Measurements from ENCODE around the gene EXOG.
"Not testable (repeated sequence)": the region's sequence is repeated elsewhere in the genome, so short reads cannot be mapped to it uniquely, and the experiment has no call there.

Gene EXOG

GRCh38 chr3:38563886-38564270 is 67.7 kb downstream of the EXOG start:
- no peak for DNase-seq (ENCODE audit: low read depth)

DNA sequence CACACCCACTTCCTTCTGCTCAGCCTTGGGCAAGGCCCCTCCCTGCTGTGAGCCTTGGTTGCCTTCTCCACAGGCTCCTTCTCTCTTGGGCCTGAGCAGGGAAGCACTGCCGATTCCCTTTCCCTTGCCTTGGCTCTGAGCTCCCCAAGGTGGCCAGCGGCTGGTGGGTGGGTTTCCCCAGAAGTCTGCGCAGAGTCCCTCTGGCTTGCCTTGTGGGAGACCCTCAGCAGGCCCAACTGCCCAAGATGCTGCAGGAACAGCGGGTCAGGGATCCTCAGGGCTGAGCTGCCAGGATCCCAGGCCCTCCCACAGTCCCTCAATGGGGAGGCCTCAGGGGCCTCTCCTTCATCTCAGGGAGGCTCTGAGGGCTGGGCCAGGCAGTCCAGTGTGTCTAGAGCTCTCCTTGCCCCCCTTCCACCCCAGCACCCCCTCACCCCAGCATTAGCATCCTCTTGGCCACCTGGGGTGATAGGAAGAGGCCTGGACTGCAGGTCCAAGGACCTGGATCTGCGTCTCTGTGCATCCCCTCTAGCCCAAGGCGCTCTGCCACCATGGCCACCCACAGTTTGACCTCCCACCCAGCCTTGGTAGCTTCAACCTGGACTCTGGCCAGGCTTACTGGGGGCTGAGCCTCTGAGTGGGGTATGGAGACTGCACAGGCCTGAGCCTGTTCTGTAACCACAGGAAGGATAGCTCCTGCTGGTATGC is 68.6 kb downstream of the EXOG start:
- DNase-seq (ENCODE audit: low read depth): no peak

GRCh38 chr3:38565339-38566214 is 69.4 kb downstream of the EXOG start:
- no peak for DNase-seq (ENCODE audit: low read depth)

DNA sequence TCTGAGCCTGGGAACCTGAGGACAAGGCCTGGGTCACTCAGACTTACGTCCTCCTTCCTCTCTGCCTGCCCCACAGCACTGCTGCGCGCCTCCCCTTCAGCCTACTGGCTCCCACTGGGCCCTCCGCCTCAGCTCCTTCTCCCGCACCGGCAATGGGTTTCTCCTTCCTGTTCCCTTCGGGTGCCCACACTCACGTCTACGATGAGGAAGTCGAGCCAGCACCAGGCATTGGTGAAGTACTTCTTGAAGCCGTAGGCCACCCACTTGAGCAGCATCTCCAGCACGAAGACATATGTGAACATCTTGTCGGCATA is 70.0 kb downstream of the EXOG start:
- DNase-seq (ENCODE audit: low read depth): no peak

DNA sequence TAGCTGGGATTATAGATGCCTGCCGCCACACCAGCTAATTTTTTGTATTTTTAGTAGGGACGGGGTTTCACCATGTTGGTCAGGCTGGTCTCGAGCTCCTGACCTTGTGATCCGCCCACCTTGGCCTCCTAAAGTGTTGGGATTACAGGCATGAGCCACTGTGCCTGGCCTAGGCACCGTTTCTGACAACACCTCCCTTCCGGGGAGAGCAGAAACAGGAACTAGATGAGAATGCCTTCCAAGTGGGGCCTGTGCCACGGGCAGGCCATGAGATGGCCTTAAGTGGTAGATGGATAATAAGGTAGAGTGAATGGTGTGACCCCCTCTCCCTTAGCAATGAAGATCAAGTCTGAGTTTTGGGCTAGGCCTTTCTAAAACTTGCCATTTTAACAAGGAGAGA is 70.7 kb downstream of the EXOG start:
- DNase-seq (ENCODE audit: low read depth): not testable (repeated sequence)

- no peak for DNase-seq (ENCODE audit: low read depth)
Observed at GRCh38 chr3:38567498-38567897, 71.4 kb downstream of the EXOG start.

GRCh38 chr3:38573111-38573510 is 77.0 kb downstream of the EXOG start:
- no peak for DNase-seq (ENCODE audit: low read depth)

- no peak for DNase-seq (ENCODE audit: low read depth)
Observed at GRCh38 chr3:38573556-38573955, 77.4 kb downstream of the EXOG start.

DNA sequence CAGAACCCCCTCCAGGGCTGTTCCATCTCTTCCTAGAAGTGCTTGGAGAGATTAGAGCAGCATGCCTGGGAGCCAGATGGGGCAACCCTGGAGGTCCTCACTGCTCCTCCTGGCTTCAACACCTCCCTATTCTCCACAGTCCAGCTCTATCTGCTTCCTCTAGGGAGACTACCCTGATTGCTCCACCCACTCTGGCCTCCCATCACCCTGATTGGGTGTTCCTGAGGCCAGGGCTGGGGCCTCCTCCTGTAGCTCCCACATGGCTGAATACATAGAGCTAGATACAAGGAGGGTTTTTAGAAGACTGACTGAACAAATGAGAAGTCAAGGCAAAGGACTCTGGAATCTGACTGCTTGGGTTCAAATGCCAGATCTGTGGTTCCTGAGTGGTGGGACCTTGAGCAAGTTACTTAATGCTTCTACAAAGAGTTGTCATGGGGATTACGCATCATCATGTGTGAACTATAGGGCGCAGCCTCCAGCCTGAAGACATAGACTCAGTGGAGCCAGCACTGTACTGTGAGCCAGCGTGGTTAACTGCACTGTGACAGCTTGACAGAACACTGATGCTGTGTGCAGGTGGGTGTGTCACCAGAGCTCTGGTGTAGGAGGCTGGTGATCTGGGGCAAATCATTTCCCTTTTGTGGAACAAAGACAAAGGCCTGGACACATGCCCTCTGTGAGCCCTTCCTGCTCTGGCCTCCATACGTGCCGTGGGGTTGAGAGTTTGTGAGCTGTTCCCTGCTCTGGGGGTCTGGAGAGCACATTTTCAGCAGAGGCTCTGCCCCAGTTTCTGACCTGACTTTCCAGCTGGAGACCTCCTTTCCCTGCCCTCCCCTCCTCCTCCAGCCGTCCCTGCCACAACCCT is 78.5 kb downstream of the EXOG start:
- peak; percentile 21 for DNase-seq (ENCODE audit: low read depth)

DNA sequence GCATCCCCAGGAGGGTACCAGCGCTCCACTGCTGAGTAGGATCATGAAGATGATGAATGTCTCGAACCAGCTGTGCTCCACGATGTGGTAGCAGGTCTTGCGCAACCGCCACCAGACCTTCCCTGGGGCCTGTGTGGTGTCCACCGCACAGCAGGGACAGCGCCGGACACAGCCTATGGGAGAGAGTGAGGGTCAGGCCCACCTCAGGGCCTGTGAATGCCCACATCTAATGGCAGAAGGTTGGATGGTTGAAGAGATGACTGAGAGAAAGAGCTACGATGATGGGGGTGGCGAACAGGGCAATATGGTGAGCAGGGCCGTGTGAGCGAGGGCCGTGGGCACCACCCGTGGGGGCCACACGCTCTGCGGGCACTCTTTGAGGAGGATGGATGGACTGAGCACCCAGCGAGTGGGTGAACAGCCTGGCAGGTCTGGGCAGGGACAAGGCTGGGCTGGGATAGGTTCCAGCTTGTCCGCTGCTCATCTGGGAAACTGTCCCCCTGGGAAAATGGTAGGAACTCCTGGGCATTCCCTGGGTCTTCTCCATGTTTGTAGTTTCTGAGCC is 79.2 kb downstream of the EXOG start:
- DNase-seq (ENCODE audit: low read depth): no peak

Data from ELR (cell line).